ENCODE data around the gene RGP1.

Gene RGP1

DNA sequence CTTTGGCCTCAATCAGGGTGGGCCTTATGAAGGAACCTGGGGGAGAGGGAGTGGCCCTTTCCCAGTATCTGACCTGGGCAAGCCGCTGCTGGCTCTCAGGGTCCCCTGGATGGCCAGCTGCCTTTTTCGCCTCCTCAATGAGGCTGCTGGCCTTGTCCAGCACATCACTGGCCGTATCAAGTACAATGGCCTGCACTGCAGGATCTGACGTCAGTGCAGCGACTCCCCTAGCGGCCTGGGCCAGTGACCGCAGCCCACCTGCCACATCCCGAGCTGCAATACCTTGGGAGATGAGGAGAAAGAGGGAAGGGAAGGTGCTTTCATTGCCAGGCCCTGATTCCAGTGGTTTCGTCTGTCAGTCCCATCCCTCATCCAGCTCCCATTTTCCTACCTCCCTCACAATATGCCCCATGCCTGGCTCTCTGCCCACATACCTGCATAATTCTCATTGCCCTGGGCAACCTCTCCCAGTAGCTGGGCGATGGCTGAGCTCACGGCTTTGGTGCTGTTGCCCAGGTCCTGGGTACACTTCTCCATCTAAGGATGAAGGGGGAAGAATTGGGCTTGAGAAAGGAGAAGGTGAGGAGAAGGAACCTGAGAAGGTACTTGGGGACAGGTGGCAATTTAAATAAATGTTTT lies 36.2 kb upstream of the RGP1 start:
- peak overlapping the region; percentile 17 for H3K27ac Mint-ChIP-seq (ENCODE audit: low read depth)
- H3K4me1 Mint-ChIP-seq = peaks cover 27% of the 10 kb centered on the region
- ATAC-seq (replicated peaks; ENCODE audit: extremely low read depth, poor library complexity, severe bottlenecking) (no peak), DNase-seq (ENCODE audit: low spot score in 2 of 2) (no peak)
- H3K9me3 Mint-ChIP-seq = no peaks in the 10 kb centered on the region
- H3K4me3 Mint-ChIP-seq = no peak overlapping the region
- no peaks in the 10 kb centered on the region for H3K27me3 Mint-ChIP-seq
- H3K36me3 Mint-ChIP-seq (ENCODE audit: insufficient read depth) = peaks cover 84% of the 10 kb centered on the region

DNA sequence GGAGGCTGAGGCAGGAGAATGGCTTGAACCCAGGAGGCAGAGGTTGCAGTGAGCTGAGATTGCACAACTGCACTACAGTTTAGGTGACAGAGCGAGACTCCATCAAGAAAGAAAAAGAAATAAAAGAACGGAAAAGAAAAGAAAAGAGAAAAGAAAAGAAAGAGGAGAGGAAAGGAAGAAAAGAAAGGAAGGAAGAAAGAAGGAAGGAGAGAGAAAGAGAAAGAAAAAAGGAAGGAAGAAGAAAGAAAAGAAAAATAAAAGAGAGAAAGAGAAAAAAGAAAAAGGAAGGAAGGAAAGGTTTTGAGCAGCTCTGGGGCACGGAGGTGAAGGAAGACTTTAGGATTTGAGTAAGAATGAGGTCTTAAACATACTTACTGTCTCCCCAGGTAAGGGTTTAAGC lies 35.5 kb upstream of the RGP1 start:
- DNase-seq (ENCODE audit: low spot score in 2 of 2) (no peak), ATAC-seq (replicated peaks; ENCODE audit: extremely low read depth, poor library complexity, severe bottlenecking) (no peak)
- H3K27ac Mint-ChIP-seq (ENCODE audit: low read depth) = peak overlapping the region; percentile 17
- no peaks in the 10 kb centered on the region for H3K27me3 Mint-ChIP-seq
- H3K9me3 Mint-ChIP-seq = no peaks in the 10 kb centered on the region
- no peak overlapping the region for H3K4me3 Mint-ChIP-seq
- peaks cover 84% of the 10 kb centered on the region for H3K36me3 Mint-ChIP-seq (ENCODE audit: insufficient read depth)
- peaks cover 22% of the 10 kb centered on the region for H3K4me1 Mint-ChIP-seq

DNA sequence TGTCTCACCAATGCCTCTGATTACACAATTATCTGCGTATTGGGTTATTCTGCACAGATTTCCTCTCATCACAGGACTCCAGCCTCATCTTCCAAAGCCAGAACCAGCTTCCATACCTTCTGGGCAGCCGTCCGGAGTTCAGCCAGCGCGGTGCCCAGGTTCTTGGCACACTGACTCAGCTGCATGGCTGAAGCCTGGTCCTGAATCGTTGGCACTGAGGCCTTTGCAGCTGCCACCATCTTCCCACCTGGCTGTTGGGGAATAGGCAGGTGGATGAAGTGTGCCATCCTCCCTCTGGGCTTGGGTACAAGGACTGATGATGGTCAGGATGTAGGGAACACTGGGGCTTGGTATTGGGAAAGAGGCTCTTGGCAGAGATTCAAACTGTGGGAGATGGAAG lies 35.0 kb upstream of the RGP1 start:
- H3K36me3 Mint-ChIP-seq (ENCODE audit: insufficient read depth) = peaks cover 83% of the 10 kb centered on the region
- peaks cover 19% of the 10 kb centered on the region for H3K4me1 Mint-ChIP-seq
- no peak for DNase-seq (ENCODE audit: low spot score in 2 of 2)
- ATAC-seq (replicated peaks; ENCODE audit: extremely low read depth, poor library complexity, severe bottlenecking) = no peak
- no peak overlapping the region for H3K27ac Mint-ChIP-seq (ENCODE audit: low read depth)
- no peaks in the 10 kb centered on the region for H3K27me3 Mint-ChIP-seq
- H3K9me3 Mint-ChIP-seq = no peaks in the 10 kb centered on the region
- H3K4me3 Mint-ChIP-seq = no peak overlapping the region

DNA sequence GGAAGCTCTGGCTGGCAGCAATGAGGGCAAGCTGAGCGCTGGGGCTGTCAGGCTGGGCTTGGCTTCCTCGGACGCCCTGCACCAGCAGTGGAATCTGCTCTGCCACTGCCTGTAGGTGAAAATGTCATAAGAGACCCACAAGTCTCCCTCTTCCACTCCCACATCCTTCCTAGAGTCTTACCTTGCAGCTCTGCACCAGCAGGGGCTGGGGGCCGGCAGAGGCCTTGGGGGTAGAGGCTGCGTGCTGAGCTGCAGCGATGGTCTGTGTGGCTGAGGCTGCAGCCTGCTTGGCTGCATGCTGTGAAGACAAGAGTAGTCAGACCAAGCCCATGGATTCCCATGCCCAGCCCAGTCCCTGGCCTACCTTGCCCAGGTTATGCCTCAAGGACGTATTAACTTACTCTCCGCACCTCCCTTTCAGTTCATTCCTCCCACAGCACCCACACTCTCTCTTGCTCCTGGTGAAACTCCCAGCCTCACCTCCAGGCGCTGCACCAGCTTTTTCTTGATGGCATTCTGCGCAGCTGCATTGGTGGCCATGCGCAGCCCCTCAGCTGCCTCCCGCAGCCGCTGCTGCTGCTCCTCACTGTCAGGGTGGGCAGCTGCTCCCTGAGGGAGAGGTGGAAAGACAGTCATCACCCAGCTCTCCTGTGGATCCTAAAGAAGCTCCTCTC lies 34.4 kb upstream of the RGP1 start:
- DNase-seq (ENCODE audit: low spot score in 2 of 2) (no peak), ATAC-seq (replicated peaks; ENCODE audit: extremely low read depth, poor library complexity, severe bottlenecking) (no peak)
- H3K4me1 Mint-ChIP-seq = peaks cover 23% of the 10 kb centered on the region
- H3K4me3 Mint-ChIP-seq = no peak overlapping the region
- no peaks in the 10 kb centered on the region for H3K27me3 Mint-ChIP-seq
- H3K9me3 Mint-ChIP-seq = no peaks in the 10 kb centered on the region
- H3K27ac Mint-ChIP-seq (ENCODE audit: low read depth) = peak overlapping the region; percentile 61
- peaks cover 83% of the 10 kb centered on the region for H3K36me3 Mint-ChIP-seq (ENCODE audit: insufficient read depth)

DNA sequence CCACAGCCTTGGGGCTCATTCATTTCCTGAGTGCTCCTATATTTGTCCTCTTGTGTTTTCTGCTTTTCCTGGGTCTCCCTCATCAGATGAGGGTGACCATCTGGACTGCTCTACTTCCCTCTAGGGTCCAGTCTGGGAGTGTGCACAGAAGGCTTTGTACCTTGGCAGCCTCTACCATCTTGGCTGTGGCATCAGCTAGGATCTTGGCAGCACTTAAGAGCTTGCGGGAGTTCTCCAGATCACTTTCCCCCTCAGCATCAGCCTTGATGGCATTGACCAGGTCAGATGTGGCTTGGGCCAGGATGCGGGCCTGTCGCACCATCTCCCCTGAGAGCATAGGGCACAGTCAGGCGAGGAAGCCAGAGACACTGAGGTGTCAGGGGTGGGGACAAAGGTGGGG lies 32.9 kb upstream of the RGP1 start:
- DNase-seq (ENCODE audit: low spot score in 2 of 2) (no peak), ATAC-seq (replicated peaks; ENCODE audit: extremely low read depth, poor library complexity, severe bottlenecking) (no peak)
- no peaks in the 10 kb centered on the region for H3K27me3 Mint-ChIP-seq
- no peak overlapping the region for H3K4me3 Mint-ChIP-seq
- H3K9me3 Mint-ChIP-seq = no peaks in the 10 kb centered on the region
- peaks cover 20% of the 10 kb centered on the region for H3K4me1 Mint-ChIP-seq
- peaks cover 82% of the 10 kb centered on the region for H3K36me3 Mint-ChIP-seq (ENCODE audit: insufficient read depth)
- peak overlapping the region; percentile 82 for H3K27ac Mint-ChIP-seq (ENCODE audit: low read depth)

DNA sequence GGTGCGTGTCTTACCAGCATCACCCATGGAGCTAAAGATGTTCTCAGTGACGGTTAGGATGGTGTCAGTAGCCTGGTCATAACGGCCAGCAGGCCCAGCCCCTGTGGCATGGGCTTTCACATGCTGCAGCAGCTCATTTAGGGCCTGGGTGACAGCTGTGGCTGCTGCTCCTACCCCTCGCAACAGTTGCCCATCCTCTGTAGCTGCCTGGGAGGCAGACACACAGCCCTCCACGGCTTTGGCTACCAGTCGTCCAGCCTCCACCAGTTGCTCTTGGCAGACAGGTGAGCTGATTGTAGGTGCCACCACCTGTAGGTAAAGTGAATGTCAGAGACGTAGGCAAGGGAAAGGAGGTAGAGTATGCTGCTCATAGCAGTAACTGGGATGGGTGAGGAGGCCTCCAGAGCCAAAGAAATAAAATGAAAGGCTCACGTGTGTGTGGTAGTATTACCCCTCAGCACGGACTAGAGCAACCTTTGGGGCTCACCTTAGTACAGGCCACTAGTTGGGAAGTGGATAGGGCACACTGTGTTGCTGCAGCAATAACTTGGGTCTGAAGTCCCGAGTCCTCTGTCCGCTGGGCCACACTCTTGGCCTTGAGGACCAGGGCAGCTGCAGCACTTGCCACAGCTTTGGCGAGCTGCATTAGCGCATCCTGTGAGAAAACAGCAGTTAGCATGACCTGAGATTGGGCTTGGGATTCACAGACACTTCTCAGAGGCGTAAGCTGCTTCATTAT lies 31.8 kb upstream of the RGP1 start:
- peaks cover 25% of the 10 kb centered on the region for H3K4me1 Mint-ChIP-seq
- H3K27me3 Mint-ChIP-seq = no peaks in the 10 kb centered on the region
- ATAC-seq (replicated peaks; ENCODE audit: extremely low read depth, poor library complexity, severe bottlenecking) (no peak), DNase-seq (ENCODE audit: low spot score in 2 of 2) (no peak)
- peak overlapping the region; percentile 82 for H3K27ac Mint-ChIP-seq (ENCODE audit: low read depth)
- H3K4me3 Mint-ChIP-seq = no peak overlapping the region
- H3K36me3 Mint-ChIP-seq (ENCODE audit: insufficient read depth) = peaks cover 83% of the 10 kb centered on the region
- no peaks in the 10 kb centered on the region for H3K9me3 Mint-ChIP-seq

DNA sequence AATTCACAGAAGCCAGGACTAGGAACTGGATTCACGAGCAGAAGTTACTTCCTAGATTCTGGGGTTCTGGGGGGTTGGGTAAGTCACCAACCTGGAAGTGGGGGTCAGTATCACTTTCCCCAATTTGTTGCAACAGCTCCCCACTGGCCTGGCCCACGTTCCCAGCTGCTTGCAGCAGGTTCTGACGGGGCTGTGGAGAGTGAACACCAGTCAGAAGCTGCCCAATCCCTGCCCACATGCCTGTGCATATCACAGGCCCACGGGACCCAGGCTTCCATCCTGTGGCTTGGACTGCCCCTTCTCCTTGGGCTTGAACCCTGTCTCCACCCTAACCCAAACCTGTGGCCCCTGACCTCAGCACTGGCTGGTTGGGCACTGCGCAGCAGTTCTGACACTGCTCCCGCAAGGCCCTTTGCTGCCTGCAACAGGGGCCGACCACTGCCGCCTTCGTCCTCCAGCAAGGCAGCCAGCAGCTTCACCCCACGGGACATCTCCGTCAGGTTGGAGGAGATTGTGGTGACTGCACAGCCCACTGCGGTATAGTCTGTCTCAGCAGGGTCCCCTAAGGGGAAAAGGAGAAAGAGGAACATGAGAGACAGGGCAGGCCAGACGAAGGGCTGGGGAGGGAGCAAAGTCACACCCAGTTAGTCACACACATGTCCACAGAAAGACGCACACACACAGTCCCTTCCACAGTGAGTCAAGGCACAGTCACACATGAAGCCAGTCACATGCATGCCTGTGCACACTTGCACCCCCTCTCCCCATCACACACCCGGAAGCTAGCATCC lies 30.2 kb upstream of the RGP1 start:
- H3K27ac Mint-ChIP-seq (ENCODE audit: low read depth) = peak overlapping the region; percentile 57
- H3K9me3 Mint-ChIP-seq = no peaks in the 10 kb centered on the region
- H3K4me3 Mint-ChIP-seq = no peak overlapping the region
- DNase-seq (ENCODE audit: low spot score in 2 of 2) (no peak), ATAC-seq (replicated peaks; ENCODE audit: extremely low read depth, poor library complexity, severe bottlenecking) (no peak)
- peaks cover 80% of the 10 kb centered on the region for H3K36me3 Mint-ChIP-seq (ENCODE audit: insufficient read depth)
- peaks cover 26% of the 10 kb centered on the region for H3K4me1 Mint-ChIP-seq
- H3K27me3 Mint-ChIP-seq = no peaks in the 10 kb centered on the region

GRCh38 chr9:35719546-35719945 lies 29.5 kb upstream of the RGP1 start:
- no peak for DNase-seq (ENCODE audit: low spot score in 2 of 2)
- Mint-ChIP-seq H3K27me3 (no peaks in the 10 kb centered on the region), H3K36me3 (ENCODE audit: insufficient read depth) (peaks cover 82% of the 10 kb centered on the region), H3K4me1 (peaks cover 30% of the 10 kb centered on the region), H3K4me3 (no peak overlapping the region), H3K9me3 (no peaks in the 10 kb centered on the region), H3K27ac (ENCODE audit: low read depth) (peak overlapping the region; percentile 57)
- ATAC-seq (replicated peaks; ENCODE audit: extremely low read depth, poor library complexity, severe bottlenecking) = no peak

DNA sequence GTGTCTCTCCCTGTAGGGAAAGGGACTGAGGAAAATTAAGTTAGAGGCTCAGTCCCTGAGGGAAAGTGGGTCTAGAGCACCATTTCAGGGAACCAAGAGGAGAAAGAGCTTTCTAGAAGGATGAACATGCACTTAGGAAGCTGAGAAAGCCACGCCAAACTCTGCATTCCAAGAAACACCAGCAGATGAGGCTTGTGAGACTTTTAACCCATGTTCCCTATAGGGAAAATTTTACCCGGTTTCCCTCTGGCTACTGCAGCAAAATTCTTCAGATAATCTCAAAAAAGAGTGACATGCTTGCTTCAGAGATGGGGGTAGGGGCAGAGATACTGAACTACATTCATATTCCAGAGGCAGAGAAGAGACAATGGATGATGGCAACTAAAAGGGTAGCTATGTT lies 25.7 kb upstream of the RGP1 start:
- Mint-ChIP-seq H3K27ac (ENCODE audit: low read depth) (no peak overlapping the region), H3K4me1 (peaks cover 29% of the 10 kb centered on the region), H3K27me3 (no peaks in the 10 kb centered on the region), H3K4me3 (no peak overlapping the region), H3K36me3 (ENCODE audit: insufficient read depth) (peaks cover 64% of the 10 kb centered on the region), H3K9me3 (no peaks in the 10 kb centered on the region)
- DNase-seq (ENCODE audit: low spot score in 2 of 2) = no peak
- no peak for ATAC-seq (replicated peaks; ENCODE audit: extremely low read depth, poor library complexity, severe bottlenecking)

DNA sequence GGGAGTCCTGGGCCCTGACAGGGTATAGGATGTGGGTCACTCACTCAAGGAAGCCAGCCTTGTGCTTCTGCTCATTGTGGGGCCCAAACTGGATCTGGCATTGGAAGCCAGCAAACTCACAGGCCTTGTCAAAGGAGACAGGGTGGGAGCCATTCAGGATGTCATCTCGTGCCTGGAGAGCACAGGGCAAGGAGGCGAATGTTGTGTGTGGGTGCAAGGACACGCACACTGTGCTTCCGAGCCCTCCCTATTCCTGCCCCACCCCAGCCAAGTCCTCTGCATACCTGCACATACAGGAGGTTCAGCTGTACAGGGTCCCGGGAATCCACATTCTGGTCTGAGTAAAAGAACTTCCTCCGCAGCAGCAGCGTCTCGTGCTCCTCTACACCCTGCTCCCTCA lies 25.2 kb upstream of the RGP1 start:
- DNase-seq (ENCODE audit: low spot score in 2 of 2) (no peak), ATAC-seq (replicated peaks; ENCODE audit: extremely low read depth, poor library complexity, severe bottlenecking) (no peak)
- no peak overlapping the region for H3K4me3 Mint-ChIP-seq
- no peaks in the 10 kb centered on the region for H3K27me3 Mint-ChIP-seq
- no peak overlapping the region for H3K27ac Mint-ChIP-seq (ENCODE audit: low read depth)
- H3K9me3 Mint-ChIP-seq = no peaks in the 10 kb centered on the region
- peaks cover 29% of the 10 kb centered on the region for H3K4me1 Mint-ChIP-seq
- H3K36me3 Mint-ChIP-seq (ENCODE audit: insufficient read depth) = peaks cover 61% of the 10 kb centered on the region

GRCh38 chr9:35725362-35725761 lies 23.7 kb upstream of the RGP1 start:
- ATAC-seq (replicated peaks; ENCODE audit: extremely low read depth, poor library complexity, severe bottlenecking) = no peak
- no peak for DNase-seq (ENCODE audit: low spot score in 2 of 2)
- no peaks in the 10 kb centered on the region for H3K27me3 Mint-ChIP-seq
- no peak overlapping the region for H3K4me3 Mint-ChIP-seq
- peaks cover 48% of the 10 kb centered on the region for H3K36me3 Mint-ChIP-seq (ENCODE audit: insufficient read depth)
- H3K4me1 Mint-ChIP-seq = peaks cover 23% of the 10 kb centered on the region
- no peaks in the 10 kb centered on the region for H3K9me3 Mint-ChIP-seq
- no peak overlapping the region for H3K27ac Mint-ChIP-seq (ENCODE audit: low read depth)

GRCh38 chr9:35726931-35727330 lies 22.2 kb upstream of the RGP1 start:
- peak; percentile 68 for ATAC-seq (replicated peaks; ENCODE audit: extremely low read depth, poor library complexity, severe bottlenecking)

More at GRCh38 chr9:35726931-35727330, 22.2 kb upstream of the RGP1 start:
- no peaks in the 10 kb centered on the region for H3K9me3 Mint-ChIP-seq
- H3K36me3 Mint-ChIP-seq (ENCODE audit: insufficient read depth) = peaks cover 32% of the 10 kb centered on the region
- H3K4me1 Mint-ChIP-seq = peaks cover 26% of the 10 kb centered on the region
- H3K27ac Mint-ChIP-seq (ENCODE audit: low read depth) = no peak overlapping the region
- H3K27me3 Mint-ChIP-seq = no peaks in the 10 kb centered on the region
- peak in 1 of 2 donors; percentile 41 for DNase-seq (ENCODE audit: low spot score in 2 of 2)
- H3K4me3 Mint-ChIP-seq = no peak overlapping the region
